A673 (cell line): Measurements from ENCODE around the gene BACH2. TPM values are rescaled to one million over a fixed set of nuclear protein-coding genes. Genes with fewer than 3 reads are reported as not detected.

Experiments used
- BruUV-seq: library from RNA; stranded (reverse); fragments of 400-500 nt; replicated peaks from 2 replicates; lab custom pipeline; 2021; lab: Mats Ljungman, UMichigan
- CTCF ChIA-PET: fragments of 300-600 bp; sonication (Branson Sonifier 250); formaldehyde crosslinking; loops from one replicate; lab custom pipeline; 2022; ENCODE audit warnings: antibody characterized with exemption; lab: Charles Lee
- POLR2A ChIA-PET: fragments of 300-600 bp; sonication (Branson Sonifier 250); formaldehyde crosslinking; loops from one replicate; lab custom pipeline; 2022; ENCODE audit warnings: antibody characterized with exemption; ENCODE audit not compliant: low non-redundant PET; lab: Charles Lee
- DNase-seq: peaks from one replicate; pipeline ENCODE4 v3.0.0-alpha.2; 2015; ENCODE audit warnings: low spot score
- H3K27ac ChIP-seq: fragments of 200-600 bp; sonication (generic); 2 replicates; pipeline ENCODE4 v1.5.1; 2016; ENCODE audit warnings: mixed run types, low read depth, mild to moderate bottlenecking, mixed read lengths, antibody characterized with exemption, low read length; ENCODE audit not compliant: poor library complexity, severe bottlenecking
- H3K27me3 ChIP-seq: fragments of 200-600 bp; sonication (generic); replicated peaks from 2 replicates; pipeline ENCODE4 v1.6.1; 2017; ENCODE audit warnings: mixed run types, low read depth, mild to moderate bottlenecking, mixed read lengths, antibody characterized with exemption, low read length; ENCODE audit not compliant: insufficient read depth, poor library complexity
- H3K36me3 ChIP-seq: fragments of 200-600 bp; sonication (generic); 2 replicates; pipeline ENCODE4 v1.6.1; 2016; ENCODE audit warnings: mixed run types, mild to moderate bottlenecking, mixed read lengths, antibody characterized with exemption, low read length; ENCODE audit not compliant: insufficient read depth, poor library complexity, severe bottlenecking
- H3K4me1 ChIP-seq: fragments of 200-600 bp; sonication (generic); 2 replicates; pipeline ENCODE4 v1.6.1; 2017; ENCODE audit warnings: mixed run types, mild to moderate bottlenecking, mixed read lengths, antibody characterized with exemption, low read length; ENCODE audit not compliant: insufficient read depth, poor library complexity, severe bottlenecking
- H3K4me3 ChIP-seq: fragments of 200-600 bp; sonication (generic); 2 replicates; pipeline ENCODE4 v1.5.1; 2016; ENCODE audit warnings: low read depth, mixed run types, mild to moderate bottlenecking, mixed read lengths, low read length; ENCODE audit not compliant: poor library complexity, severe bottlenecking
- H3K9me3 ChIP-seq: fragments of 200-600 bp; sonication (generic); 2 replicates; pipeline ENCODE4 v1.6.1; 2016; ENCODE audit warnings: mixed run types, low read depth, mild to moderate bottlenecking, mixed read lengths, antibody characterized with exemption, low read length; ENCODE audit not compliant: poor library complexity, severe bottlenecking
- EZH2 ChIP-seq: fragments of 200-600 bp; sonication (generic); IDR thresholded peaks from 2 replicates; pipeline ENCODE4 v1.6.1; 2017; ENCODE audit warnings: borderline replicate concordance, low read depth, mild to moderate bottlenecking, mixed read lengths, antibody characterized with exemption, low read length; ENCODE audit not compliant: poor library complexity, severe bottlenecking
- intact Hi-C: fragments of 100-400 bp; cut with micrococcal nuclease; formaldehyde crosslinking; loops from one replicate; pipeline ENCODE4 v1.10.0; 2022; ENCODE audit not compliant: unreplicated experiment
- total RNA-seq: library from RNA; stranded (reverse); gene quantifications from 2 replicates; pipeline ENCODE4 v1.2.3, GENCODE V29; 2021
- TF ChIP-seq, protein P1 (sequence below): fragments of 300-800, 200-600 bp; sonication (generic); conservative IDR thresholded peaks from 2 replicates; pipeline ENCODE4 v1.5.1; 2017; ENCODE audit warnings: low read depth, mild to moderate bottlenecking, antibody characterized with exemption, low read length, moderate library complexity, mixed read lengths

Gene BACH2
- total RNA-seq, 1 experiment from 2014 or later: 0.37 TPM

DNA sequence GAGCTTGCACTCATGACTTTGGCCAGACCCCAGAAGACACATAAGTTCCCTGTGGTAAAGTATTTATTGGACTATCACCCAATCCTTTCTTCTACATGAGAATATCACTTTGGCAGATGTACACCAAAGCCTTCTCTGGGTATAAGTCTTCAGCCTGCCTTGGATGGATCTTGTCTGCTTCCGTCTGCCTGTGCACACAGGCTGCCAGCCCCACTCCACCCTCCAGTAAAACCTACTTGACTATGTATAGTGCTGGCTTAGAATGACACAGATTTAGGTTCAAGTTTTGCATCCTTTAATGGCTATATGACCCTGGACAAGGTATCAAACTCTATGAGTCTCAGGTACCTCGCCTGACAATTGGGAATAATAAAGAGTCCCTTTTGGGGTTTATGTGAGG lies 63.4 kb downstream of the BACH2 start:
- no peaks in the 10 kb centered on the region for H3K4me1 ChIP-seq
- ChIA-PET POLR2A (no interaction called here), CTCF (no interaction called here)
- intact Hi-C loops: no loop called here
- no peak for DNase-seq
- no peak for TF ChIP-seq EZH2
- TF ChIP-seq, protein P1, sequence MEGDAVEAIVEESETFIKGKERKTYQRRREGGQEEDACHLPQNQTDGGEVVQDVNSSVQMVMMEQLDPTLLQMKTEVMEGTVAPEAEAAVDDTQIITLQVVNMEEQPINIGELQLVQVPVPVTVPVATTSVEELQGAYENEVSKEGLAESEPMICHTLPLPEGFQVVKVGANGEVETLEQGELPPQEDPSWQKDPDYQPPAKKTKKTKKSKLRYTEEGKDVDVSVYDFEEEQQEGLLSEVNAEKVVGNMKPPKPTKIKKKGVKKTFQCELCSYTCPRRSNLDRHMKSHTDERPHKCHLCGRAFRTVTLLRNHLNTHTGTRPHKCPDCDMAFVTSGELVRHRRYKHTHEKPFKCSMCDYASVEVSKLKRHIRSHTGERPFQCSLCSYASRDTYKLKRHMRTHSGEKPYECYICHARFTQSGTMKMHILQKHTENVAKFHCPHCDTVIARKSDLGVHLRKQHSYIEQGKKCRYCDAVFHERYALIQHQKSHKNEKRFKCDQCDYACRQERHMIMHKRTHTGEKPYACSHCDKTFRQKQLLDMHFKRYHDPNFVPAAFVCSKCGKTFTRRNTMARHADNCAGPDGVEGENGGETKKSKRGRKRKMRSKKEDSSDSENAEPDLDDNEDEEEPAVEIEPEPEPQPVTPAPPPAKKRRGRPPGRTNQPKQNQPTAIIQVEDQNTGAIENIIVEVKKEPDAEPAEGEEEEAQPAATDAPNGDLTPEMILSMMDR: no peak
- BruUV-seq: no TSS peak
- H3K36me3 ChIP-seq: no peaks in the 10 kb centered on the region
- H3K27ac ChIP-seq: no peak overlapping the region
- no peaks in the 10 kb centered on the region for H3K27me3 ChIP-seq
- no peak overlapping the region for H3K4me3 ChIP-seq
- no peaks in the 10 kb centered on the region for H3K9me3 ChIP-seq

DNA sequence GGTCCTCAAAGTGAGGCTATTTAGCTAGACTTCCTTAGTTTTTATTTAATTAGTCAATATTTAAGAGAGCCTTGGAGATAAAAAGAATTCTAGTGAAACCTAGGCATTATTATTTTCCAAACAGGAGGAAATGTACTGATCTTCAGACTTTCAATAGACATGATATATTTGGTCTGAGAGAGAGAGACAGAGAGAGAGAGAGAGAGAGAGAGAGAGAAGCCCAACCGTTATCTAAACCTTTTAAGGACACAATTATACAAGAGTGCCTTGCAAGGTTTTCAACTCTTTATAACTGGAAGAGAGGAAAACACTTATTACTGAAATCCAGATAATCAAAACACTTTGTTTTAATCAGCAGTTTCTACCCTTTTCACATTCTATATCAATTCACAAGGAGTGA lies 64.8 kb downstream of the BACH2 start:
- DNase-seq: no peak
- Histone ChIP-seq H3K4me1 (no peaks in the 10 kb centered on the region), H3K27ac (no peak overlapping the region), H3K4me3 (no peak overlapping the region), H3K9me3 (no peaks in the 10 kb centered on the region), H3K36me3 (no peaks in the 10 kb centered on the region), H3K27me3 (no peaks in the 10 kb centered on the region)
- CTCF ChIA-PET: no interaction called here
- intact Hi-C loops: no loop called here
- TF ChIP-seq EZH2: no peak
- TF ChIP-seq, protein P1: no peak
- POLR2A ChIA-PET: no interaction called here
- no TSS peak for BruUV-seq

GRCh38 chr6:90231308-90231707 lies 65.3 kb downstream of the BACH2 start:
- ChIA-PET POLR2A (no interaction called here), CTCF (no interaction called here)
- intact Hi-C loops: no loop called here
- Histone ChIP-seq H3K27me3 (no peaks in the 10 kb centered on the region), H3K4me3 (no peak overlapping the region), H3K27ac (no peak overlapping the region), H3K4me1 (no peaks in the 10 kb centered on the region), H3K36me3 (no peaks in the 10 kb centered on the region), H3K9me3 (no peaks in the 10 kb centered on the region)
- DNase-seq: no peak
- no TSS peak for BruUV-seq
- TF ChIP-seq, protein P1: no peak
- no peak for TF ChIP-seq EZH2
